GM23248 (cell line): ENCODE measurements around the gene PKNOX1.
"Not testable (repeated sequence)": the region's sequence is repeated elsewhere in the genome, so short reads cannot be mapped to it uniquely, and the experiment has no call there.

Source experiments
- EZH2 ChIP-seq: fragments of 200-600 bp; sonication (generic); IDR thresholded peaks from 2 replicates; pipeline ENCODE4 v1.6.1; 2018; ENCODE audit warnings: antibody characterized with exemption, mild to moderate bottlenecking; ENCODE audit not compliant: insufficient read depth, poor library complexity, severe bottlenecking
- EZH2phosphoT487 ChIP-seq: fragments of 200-600 bp; sonication (generic); IDR thresholded peaks from 2 replicates; pipeline ENCODE4 v1.6.1; 2018; ENCODE audit warnings: antibody characterized with exemption, moderate library complexity, mild to moderate bottlenecking, low read depth; ENCODE audit not compliant: insufficient read depth

GRCh38 chr21:42997983-42998382, 23.6 kb downstream of the PKNOX1 start:
- not testable (repeated sequence) for TF ChIP-seq EZH2, EZH2phosphoT487
